Endothelial cell of hepatic sinusoid (primary cell): ENCODE results near the gene BCAT1.
"Not testable (repeated sequence)": the region's sequence is repeated elsewhere in the genome, so short reads cannot be mapped to it uniquely, and the experiment has no call there.

Source experiments
- in situ Hi-C: cut with HindIII; loops from 2 replicates; pipeline ENCODE4 v1.10.0; 2017; ENCODE audit warnings: low sequenced_read_pairs

BCAT1 gene

GRCh38 chr12:24823808-24824515 lies 124.9 kb downstream of the BCAT1 start:
- in situ Hi-C loops = no loop called here

DNA sequence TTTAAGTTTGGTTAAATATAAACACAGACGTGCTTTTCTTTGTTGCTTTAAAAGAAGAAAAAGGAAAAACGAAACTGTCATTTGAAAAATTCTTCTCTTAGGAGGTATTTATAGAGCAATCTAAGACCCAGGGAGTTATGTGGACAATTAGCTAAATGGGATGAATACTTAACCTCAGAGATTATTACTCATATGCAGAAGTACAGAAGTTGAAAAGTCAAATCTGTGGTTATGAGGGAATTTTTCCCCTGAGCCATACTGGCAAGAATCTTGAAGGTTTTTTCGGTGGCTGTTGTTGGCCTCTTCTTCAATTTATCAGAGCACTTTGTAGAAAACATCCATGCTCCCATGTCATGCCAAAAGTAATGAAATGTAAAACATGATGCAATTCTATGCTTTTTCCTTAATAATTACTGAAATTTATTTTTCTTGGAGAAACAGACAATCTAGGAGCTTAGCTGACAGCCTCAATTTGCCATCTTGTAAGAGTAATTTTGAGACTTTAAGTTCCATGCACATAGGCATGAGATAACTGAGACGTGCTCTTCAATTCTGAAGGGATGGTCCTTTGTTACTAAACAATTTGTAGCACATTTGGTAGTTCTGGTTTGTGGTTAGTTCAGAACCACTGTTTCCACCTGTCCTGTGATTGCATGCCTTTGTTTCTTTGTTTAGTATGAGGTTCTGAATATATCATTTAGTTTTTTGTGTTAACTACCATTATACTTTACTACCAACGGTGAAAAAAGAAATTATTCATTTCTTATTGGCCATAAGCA lies 126.6 kb downstream of the BCAT1 start:
- in situ Hi-C loops = no loop called here

GRCh38 chr12:24821691-24822090 lies 127.2 kb downstream of the BCAT1 start:
- in situ Hi-C loops = no loop called here

GRCh38 chr12:24820872-24821271 lies 128.0 kb downstream of the BCAT1 start:
- in situ Hi-C loops = no loop called here

DNA sequence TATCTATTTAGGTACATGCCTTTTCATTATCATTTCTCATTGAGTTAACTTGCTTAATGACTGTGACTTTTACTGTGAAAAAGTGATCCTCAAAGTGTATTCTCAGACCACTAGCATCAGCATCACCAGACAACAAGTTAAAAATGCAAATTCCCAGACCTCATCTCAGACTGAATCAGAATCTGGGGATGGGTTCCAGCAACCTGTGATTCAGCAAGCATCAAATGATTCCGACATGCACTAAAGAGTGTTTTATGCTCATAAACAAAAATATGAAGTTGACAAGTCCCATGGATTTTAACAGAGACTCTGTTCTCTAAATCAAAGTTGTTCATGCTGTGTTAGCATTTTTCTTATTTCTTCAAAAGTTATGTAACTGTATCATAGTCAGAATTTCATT lies 130.6 kb downstream of the BCAT1 start:
- in situ Hi-C loops = no loop called here

- in situ Hi-C loops = no loop called here
Observed at GRCh38 chr12:24815114-24815423, 133.8 kb downstream of the BCAT1 start.

GRCh38 chr12:24814379-24815113 lies 134.4 kb downstream of the BCAT1 start:
- in situ Hi-C loops = no loop called here

GRCh38 chr12:24810378-24810777 lies 138.5 kb downstream of the BCAT1 start:
- in situ Hi-C loops = no loop called here

DNA sequence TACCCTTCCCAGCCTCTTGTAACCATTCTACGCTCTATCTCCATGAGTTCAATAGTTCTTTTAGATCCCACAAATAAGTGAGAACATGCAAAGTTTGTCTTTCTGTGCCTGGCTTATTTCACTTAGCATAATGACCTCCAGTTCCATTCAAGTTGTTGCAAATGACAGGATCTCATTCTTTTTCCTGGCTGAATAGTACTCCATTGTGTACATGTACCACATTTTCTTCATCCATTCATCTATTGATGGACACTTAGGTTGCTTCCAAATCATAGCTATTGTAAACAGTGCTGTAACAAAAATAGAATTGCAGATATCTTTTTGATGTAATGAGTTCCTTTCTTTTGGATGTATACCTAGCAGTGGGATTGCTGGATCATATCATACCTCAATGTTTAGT lies 139.6 kb downstream of the BCAT1 start:
- in situ Hi-C loops = not testable (repeated sequence)

- in situ Hi-C loops = no loop called here
Observed at GRCh38 chr12:24808651-24809050, 140.2 kb downstream of the BCAT1 start.

GRCh38 chr12:24806386-24806785 lies 142.5 kb downstream of the BCAT1 start:
- in situ Hi-C loops = no loop called here

- in situ Hi-C loops = no loop called here
Observed at GRCh38 chr12:24803430-24804245, 145.3 kb downstream of the BCAT1 start.

DNA sequence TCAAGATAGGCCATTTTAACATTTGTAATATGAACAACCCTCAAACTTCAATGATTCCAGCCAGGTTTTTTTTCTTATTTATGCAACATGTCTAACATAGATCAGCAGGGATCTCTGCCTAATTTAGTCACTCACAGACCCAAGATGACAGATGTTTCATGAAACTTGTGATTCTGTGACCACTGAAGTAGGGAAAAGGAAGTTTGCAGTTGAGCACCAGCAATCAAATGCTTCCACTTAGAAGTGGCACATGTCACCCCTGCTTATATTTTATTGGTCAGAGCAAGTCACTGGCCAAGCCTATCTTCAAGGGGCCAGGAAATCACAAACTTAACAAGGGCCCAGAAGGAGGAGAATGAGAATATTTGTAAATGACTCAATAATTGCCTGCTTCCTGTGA lies 150.6 kb downstream of the BCAT1 start:
- in situ Hi-C loops = no loop called here

DNA sequence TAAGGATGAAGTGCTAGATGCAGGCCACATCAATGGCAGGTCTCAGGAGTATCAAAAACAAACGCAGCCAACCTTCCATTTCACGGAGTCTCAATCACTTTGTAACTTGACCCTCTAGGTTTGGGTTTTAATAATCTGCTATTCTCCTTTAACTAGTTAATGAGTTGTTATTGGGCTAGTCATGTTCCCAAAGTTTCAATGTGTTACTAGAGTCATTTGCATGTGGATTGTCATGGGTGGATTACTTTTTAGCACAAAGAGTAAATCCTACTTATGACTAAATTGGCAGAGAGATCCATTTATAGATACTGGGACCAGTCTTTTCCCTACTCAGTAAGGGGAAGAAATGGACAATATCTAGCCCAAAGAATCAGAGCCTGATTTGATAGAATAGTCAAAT lies 151.0 kb downstream of the BCAT1 start:
- in situ Hi-C loops = no loop called here

- in situ Hi-C loops = no loop called here
Observed at GRCh38 chr12:24796876-24797275, 152.0 kb downstream of the BCAT1 start.

DNA sequence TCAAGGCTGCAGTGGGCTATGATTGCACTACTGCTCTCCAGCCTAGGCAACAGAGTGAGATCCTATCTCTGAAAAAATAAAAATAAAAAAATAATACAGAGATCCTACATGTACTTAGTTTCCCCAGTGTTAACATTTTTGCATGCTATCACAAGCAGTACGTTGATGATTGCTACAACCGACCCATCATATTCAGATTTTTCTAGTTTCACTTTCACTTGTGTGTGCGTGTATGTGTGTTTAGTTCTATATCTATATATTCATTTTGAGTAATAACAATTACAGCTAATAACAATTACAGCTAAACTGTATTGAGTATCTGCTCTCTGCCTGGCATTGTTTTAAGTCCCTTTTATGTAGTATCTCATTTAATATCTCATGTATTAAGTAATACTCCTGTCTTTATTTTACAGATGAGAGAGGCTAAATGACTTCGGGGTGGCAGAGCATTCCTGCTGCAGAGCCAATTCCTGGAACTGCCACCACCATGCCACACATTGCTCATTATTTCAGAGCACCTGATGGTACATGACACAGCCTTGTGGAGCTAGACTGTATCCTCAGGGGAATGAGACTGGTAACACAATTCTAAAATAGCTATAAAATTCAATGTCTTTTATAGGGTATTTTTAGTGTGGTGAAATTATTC lies 153.1 kb downstream of the BCAT1 start:
- in situ Hi-C loops = no loop called here

DNA sequence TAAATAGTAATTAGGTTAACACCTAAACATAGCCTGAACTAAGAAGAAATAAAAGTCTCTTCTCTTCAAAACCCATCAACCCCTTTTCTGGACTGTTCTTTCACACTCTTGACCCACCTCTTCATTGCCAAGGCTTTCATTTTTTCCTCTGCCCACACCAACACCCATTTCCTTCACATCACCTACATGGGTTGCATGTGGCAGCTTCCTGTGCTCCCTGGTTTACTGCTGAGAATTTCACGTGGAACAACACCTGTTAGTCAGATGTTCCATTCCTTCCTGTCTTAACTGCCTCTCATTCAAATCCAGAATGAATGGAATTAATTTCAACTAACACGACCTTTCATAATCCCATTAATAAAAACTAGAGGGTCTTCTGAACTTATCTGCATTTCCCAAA lies 157.3 kb downstream of the BCAT1 start:
- in situ Hi-C loops = no loop called here

- in situ Hi-C loops = no loop called here
Observed at GRCh38 chr12:24788886-24789285, 160.0 kb downstream of the BCAT1 start.

DNA sequence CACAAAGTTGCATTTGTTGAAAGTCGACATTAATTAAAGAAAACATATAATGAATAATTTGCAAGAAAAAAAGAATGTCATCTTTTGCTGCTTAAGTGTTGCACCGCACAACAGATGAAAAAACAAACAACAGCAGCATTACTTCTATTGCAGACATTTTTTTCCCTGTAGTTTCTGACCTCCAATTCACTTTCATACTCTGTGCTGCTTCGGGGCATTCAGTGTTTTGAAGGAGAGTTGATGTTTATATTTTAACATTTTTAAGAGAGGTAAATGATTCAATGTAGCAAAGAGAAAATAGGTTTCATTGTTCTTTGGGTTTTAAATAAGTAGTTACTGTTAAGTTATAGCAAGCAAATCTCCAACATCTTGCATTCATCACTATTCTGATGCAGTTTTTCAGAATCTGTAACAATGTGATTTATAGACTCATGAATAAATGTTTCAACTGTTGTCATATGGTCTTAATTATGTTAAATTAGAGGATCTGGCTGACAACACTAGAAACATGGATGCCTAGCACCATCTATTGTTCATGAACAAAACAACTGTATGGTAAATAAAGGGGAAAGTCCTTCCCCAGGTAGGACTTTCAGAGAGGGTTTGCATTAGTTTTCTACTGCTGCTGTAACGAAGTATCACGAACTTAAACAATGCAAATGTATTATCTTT lies 168.1 kb downstream of the BCAT1 start:
- in situ Hi-C loops = no loop called here
